ENCODE results near the gene SUPT6H. TPM values are rescaled to one million over a fixed set of nuclear protein-coding genes. Genes with fewer than 3 reads are reported as not detected.

The SUPT6H gene
- total RNA-seq, 2 experiments from 2014 or later, result 33.7 to 76.5 TPM

GRCh38 chr17:28737316-28737715, 75.3 kb downstream of the SUPT6H start:
- intact Hi-C loops (cut with micrococcal nuclease; ENCODE audit: unreplicated experiment), result no loop called here
- H3K4me2 ChIP-seq (ENCODE audit: low read length), result peak overlapping the region; percentile 77

GRCh38 chr17:28737770-28738679, 76.0 kb downstream of the SUPT6H start:
- peak; percentile 96 for DNase-seq (ENCODE audit: low spot score)
- peaks cover 68% of the 10 kb centered on the region for H3K4me1 ChIP-seq (ENCODE audit: insufficient read depth, low read length, poor library complexity, severe bottlenecking)
- ChIA-PET POLR2A (interaction anchor here (5.6 kb wide), 1 partner anchor 11 kb away, joined by 56 read pairs; the partner anchor contains the start of genes NEK8 and TLCD1), CTCF (ENCODE audit: unreplicated experiment) (interaction anchor here (1.3 kb wide), 1 partner anchor 10 kb away, joined by 5 read pairs; no protein-coding TSS in a partner anchor)
- no peaks in the 10 kb centered on the region for H4K20me1 ChIP-seq (ENCODE audit: insufficient read depth, low read length)
- H3K4me2 ChIP-seq (ENCODE audit: low read length), result peak overlapping the region; percentile 77
- peak overlapping the region; percentile 22; the same call in 1 of the 2 replicates for H2AFZ ChIP-seq (ENCODE audit: low read length)
- H3K27ac ChIP-seq (ENCODE audit: low read depth, low read length, poor library complexity, severe bottlenecking), result peak overlapping the region; percentile 95
- no peaks in the 10 kb centered on the region for H3K9me2 ChIP-seq (ENCODE audit: insufficient read depth, low read length)
- peak overlapping the region; percentile 60 for H3K4me3 ChIP-seq (ENCODE audit: low read depth, low read length, poor library complexity, severe bottlenecking)
- peaks cover 10% of the 10 kb centered on the region; the same call in 1 of the 2 replicates for H3K79me2 ChIP-seq (ENCODE audit: insufficient read depth, low read depth, low read length)
- peaks cover 3% of the 10 kb centered on the region; the same call in 1 of the 2 replicates for H3K9me3 ChIP-seq (ENCODE audit: low read length)
- H3K36me3 ChIP-seq (ENCODE audit: insufficient read depth, low read length), result peaks cover 32% of the 10 kb centered on the region
- TSS peak; percentile 85 for BruUV-seq (replicated peaks)
- TF ChIP-seq CTCF (conservative IDR thresholded peaks at IDR 0.05; ENCODE audit: low read length) (no peak), EZH2phosphoT487 (IDR thresholded peaks at IDR 0.05; ENCODE audit: borderline replicate concordance, low read depth, low read length) (no peak)
- intact Hi-C loops (cut with micrococcal nuclease; ENCODE audit: unreplicated experiment), result loop anchor here (1.0 kb wide), 2 partner anchors 10 to 12 kb away; partner anchors contain the start of gene NEK8

More at GRCh38 chr17:28737316-28737715, 75.3 kb downstream of the SUPT6H start:
- H3K27ac ChIP-seq (ENCODE audit: low read depth, low read length, poor library complexity, severe bottlenecking), result peak overlapping the region; percentile 95
- DNase-seq (ENCODE audit: low spot score), result no peak
- CTCF ChIA-PET (ENCODE audit: unreplicated experiment), result no interaction called here
- H3K36me3 ChIP-seq (ENCODE audit: insufficient read depth, low read length), result peaks cover 32% of the 10 kb centered on the region
- peaks cover 65% of the 10 kb centered on the region for H3K4me1 ChIP-seq (ENCODE audit: insufficient read depth, low read length, poor library complexity, severe bottlenecking)
- no peaks in the 10 kb centered on the region for H3K9me2 ChIP-seq (ENCODE audit: insufficient read depth, low read length)
- H3K9me3 ChIP-seq (ENCODE audit: low read length), result peaks cover 3% of the 10 kb centered on the region; the same call in 1 of the 2 replicates
- TF ChIP-seq CTCF (conservative IDR thresholded peaks at IDR 0.05; ENCODE audit: low read length) (no peak), EZH2phosphoT487 (IDR thresholded peaks at IDR 0.05; ENCODE audit: borderline replicate concordance, low read depth, low read length) (no peak)
- peak overlapping the region; percentile 60 for H3K4me3 ChIP-seq (ENCODE audit: low read depth, low read length, poor library complexity, severe bottlenecking)
- no peak overlapping the region for H2AFZ ChIP-seq (ENCODE audit: low read length)
- H3K79me2 ChIP-seq (ENCODE audit: insufficient read depth, low read depth, low read length), result peaks cover 10% of the 10 kb centered on the region; the same call in 1 of the 2 replicates
- no peaks in the 10 kb centered on the region for H4K20me1 ChIP-seq (ENCODE audit: insufficient read depth, low read length)
- POLR2A ChIA-PET, result no interaction called here
- no TSS peak for BruUV-seq (replicated peaks)

Data from OCI-LY7 (cell line).